Naive thymus-derived CD8-positive, alpha-beta T cell (primary cell): ENCODE measurements around the gene IL17D. TPM values are rescaled to one million over a fixed set of nuclear protein-coding genes. Genes with fewer than 3 reads are reported as not detected.

Source experiments
- polyA plus RNA-seq, 3 donors: library from polyadenylated mRNA; unstranded; fragments of 300-500 nt; fragmentation: Illumina TruSeq; gene quantifications; one replicate each; pipeline ENCODE4 v1.2.3, GENCODE V29; 2021
- total RNA-seq, 8 experiments: library from RNA in 2 of 8; stranded (reverse) in 2 of 8; gene quantifications; one replicate each; pipeline ENCODE4 v1.2.3 and lab custom pipeline; 2021 to 2026

The IL17D gene
- total and polyA plus RNA-seq, 5 experiments from 2014 or later = 0.11 to 0.50 (median 0.22) TPM

Other genes starting within 250 kb of the IL17D start
- gene CRYL1, start 177.8 kb upstream of the IL17D start, total RNA-seq = 10 to 100 TPM; 13.5 to 15.1 TPM
- 10 to 100 TPM; 27.8 to 38.3 (median 30.1) TPM for gene CRYL1, start 177.8 kb upstream of the IL17D start, polyA plus RNA-seq
- gene IFT88, start 136.5 kb upstream of the IL17D start, total RNA-seq = 10 to 100 TPM; 13.9 to 18.6 TPM
- gene IFT88, start 136.5 kb upstream of the IL17D start, polyA plus RNA-seq = 1 to 10 TPM; 6.3 to 8.6 (median 8.5) TPM
- gene EEF1AKMT1, start 70.3 kb downstream of the IL17D start, total RNA-seq = 1 to 10 TPM; 8.7 to 9.8 TPM
- 10 to 100 TPM; 15.8 to 23.7 (median 16.7) TPM for gene EEF1AKMT1, start 70.3 kb downstream of the IL17D start, polyA plus RNA-seq
- 10 to 100 TPM; 25.5 to 28.8 TPM for gene XPO4, start 199.0 kb downstream of the IL17D start, total RNA-seq
- gene XPO4, start 199.0 kb downstream of the IL17D start, polyA plus RNA-seq = 1 to 10 TPM; 5.4 to 8.1 (median 5.9) TPM